GM12892 (cell line): Measurements from ENCODE around the gene NOSIP.

Source experiments
- DNase-seq: peaks from one replicate; pipeline ENCODE4 v3.0.0; 2011; ENCODE audit not compliant: insufficient read length
- FAIRE-seq: peaks from 2 replicates; lab custom pipeline; 2011; peaks lifted over from hg19 to GRCh38; lab: Jason Lieb, UNC
- POLR2A ChIP-seq: IDR thresholded peaks from 2 replicates; pipeline ENCODE4 v1.6.1; 2011; ENCODE audit warnings: low read depth, low read length, control low read depth
- POLR2AphosphoS5 ChIP-seq: IDR thresholded peaks from 2 replicates; pipeline ENCODE4 v1.6.1; 2011; ENCODE audit warnings: low read depth, low read length, control low read depth
- TAF1 ChIP-seq: IDR thresholded peaks from 2 replicates; pipeline ENCODE4 v1.6.1; 2011; ENCODE audit warnings: low read depth, mild to moderate bottlenecking, control low read depth, low read length, borderline replicate concordance

The NOSIP gene

DNA sequence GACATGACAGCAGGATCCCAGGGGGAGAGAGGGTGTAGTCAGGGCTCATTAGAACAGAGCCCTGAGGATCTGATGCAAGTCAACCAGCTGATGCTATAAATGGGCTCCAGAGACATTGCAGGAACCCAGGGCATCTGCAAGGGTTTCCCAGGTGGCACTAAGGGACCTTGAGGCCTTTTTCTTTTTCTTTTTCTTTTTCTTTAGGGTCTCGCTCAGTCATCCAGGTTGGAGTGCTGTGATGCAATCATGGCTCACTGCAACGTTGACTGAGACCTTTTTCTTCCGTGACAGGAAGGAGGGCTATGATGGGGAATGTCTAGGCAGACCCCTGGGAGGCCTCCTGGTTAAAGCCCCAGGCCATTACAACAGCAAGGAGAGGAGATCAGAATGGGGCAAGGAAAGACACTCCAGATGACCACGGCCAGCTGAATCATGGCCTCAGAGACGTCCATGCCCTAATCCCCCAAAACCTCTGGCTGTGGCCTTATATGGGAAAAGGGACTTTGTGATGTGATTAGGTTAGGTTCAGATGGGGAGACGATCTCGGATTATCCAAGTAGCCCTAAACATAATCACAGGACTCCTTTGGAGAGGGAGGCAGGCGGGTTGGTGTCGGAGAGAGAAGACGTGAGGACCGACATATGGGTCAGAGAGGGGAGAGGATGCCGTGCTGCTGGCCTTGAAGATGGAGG is 72.4 kb downstream of the NOSIP start:
- TF ChIP-seq TAF1 = no peak
- DNase-seq (no peak), FAIRE-seq (no peak)

DNA sequence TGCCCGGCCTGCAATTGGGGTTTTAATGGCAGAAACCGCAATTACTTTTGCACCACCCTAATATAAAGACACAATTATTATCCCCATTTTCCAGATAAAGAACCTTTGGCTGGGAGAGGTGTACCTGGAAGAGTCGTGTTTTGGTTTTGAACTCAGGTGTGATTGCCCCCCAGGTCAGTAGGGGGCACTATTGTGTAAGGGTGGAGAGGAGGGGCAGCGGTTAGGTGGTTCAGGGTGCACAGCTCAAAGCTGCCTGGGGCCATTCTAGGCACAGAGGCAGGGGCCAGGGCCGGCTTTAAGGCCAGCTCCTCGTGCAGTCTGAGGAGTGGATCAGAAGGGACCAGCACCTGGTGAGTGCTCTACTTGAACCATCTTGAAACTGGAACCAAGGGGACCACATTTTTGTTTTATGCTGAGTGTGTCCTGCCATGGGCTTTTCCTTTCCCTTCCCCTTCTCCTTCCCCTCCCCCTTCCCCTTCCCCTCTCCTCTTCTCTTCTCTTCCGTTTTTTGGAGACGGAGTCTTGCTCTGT is 73.7 kb downstream of the NOSIP start:
- peak; percentile 79 for FAIRE-seq
- DNase-seq = peak; percentile 76
- no peak for TF ChIP-seq POLR2AphosphoS5
- no peak for TF ChIP-seq TAF1
- TF ChIP-seq POLR2A = no peak
